ENCODE results near the gene PDE4A.

Gene PDE4A

DNA sequence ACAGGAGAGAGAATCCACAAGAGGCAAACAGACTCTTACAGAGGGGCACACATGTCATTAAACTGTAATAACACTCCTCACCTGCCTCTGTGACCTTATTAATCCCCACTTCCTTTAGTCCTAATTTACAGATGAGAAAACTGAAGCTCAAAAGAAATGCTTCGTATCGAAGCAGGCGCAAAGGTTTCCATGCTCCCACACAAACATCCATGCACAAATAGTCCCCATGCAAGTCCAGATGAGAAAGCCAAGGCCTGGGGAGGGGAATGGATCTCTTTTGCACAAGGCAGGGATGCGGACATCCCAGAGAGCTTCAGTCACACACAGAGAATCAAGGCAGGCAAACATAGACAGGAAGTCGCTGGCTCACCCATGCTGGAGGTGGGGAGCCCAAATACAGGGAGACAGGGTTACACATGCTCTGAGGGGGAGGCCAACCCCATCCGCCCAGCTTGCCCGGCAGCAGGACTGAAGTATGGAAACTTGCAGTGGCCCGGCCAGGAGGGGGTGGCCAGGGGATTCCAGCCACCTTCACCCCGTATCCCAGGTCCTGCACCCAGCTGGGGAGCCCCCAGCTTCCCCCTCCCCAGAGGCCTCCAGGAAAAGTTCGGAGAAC, 96.4 kb downstream of the PDE4A start:
- H3K27me3 Mint-ChIP-seq = peaks cover 8% of the 10 kb centered on the region
- H3K4me3 Mint-ChIP-seq = peak overlapping the region; percentile 77
- DNase-seq (ENCODE audit: low spot score in 2 of 2) = peak in 1 of 2 donors; percentile 41
- peak overlapping the region; percentile 87 for H3K27ac Mint-ChIP-seq (ENCODE audit: low read depth)
- H3K9me3 Mint-ChIP-seq = no peaks in the 10 kb centered on the region
- peaks cover 61% of the 10 kb centered on the region for H3K4me1 Mint-ChIP-seq
- peaks cover 55% of the 10 kb centered on the region for H3K36me3 Mint-ChIP-seq (ENCODE audit: insufficient read depth)
- ATAC-seq (replicated peaks; ENCODE audit: extremely low read depth, poor library complexity, severe bottlenecking) = peak; percentile 33

DNA sequence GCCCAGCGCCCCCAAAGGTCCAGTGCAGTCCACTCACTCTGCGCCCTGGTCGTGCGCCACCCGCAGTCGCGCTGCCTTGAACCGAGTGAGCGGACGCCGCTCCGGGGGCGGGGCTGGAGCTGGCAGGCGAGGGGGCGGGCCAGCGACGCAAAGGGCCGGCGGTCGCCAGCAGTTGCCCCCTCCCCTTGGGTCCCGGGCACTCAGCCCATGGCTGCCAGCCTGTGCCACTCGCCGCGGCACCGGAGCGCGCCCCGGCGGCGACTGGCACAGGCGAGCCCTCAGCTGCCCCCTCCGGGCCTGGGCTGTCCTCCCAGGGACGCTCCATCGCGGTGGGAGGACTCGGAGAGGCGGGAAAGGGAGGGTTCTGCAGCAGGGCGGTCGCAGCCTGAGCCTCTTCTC, 97.0 kb downstream of the PDE4A start, which contains the start of gene S1PR5:
Gene S1PR5 (minus strand): TSS at position 87 of the 399 bp plus-strand sequence. CDS start 2,436 bp downstream, outside the sequence.
- DNase-seq (ENCODE audit: low spot score in 2 of 2) = no peak
- H3K9me3 Mint-ChIP-seq = no peaks in the 10 kb centered on the region
- ATAC-seq (replicated peaks; ENCODE audit: extremely low read depth, poor library complexity, severe bottlenecking) = peak; percentile 4
- peak within 1 kb of the TSS; percentile 77 for H3K4me3 Mint-ChIP-seq
- H3K4me1 Mint-ChIP-seq = peaks cover 65% of the 10 kb centered on the region
- H3K36me3 Mint-ChIP-seq (ENCODE audit: insufficient read depth) = peaks cover 52% of the 10 kb centered on the region
- H3K27me3 Mint-ChIP-seq = peaks cover 8% of the 10 kb centered on the region
- peak within 1 kb of the TSS; percentile 89 for H3K27ac Mint-ChIP-seq (ENCODE audit: low read depth)

- ATAC-seq (replicated peaks; ENCODE audit: extremely low read depth, poor library complexity, severe bottlenecking) = peak; percentile 35
- DNase-seq (ENCODE audit: low spot score in 2 of 2) = peak in 1 of 2 donors; percentile 53
- peaks cover 47% of the 10 kb centered on the region for H3K36me3 Mint-ChIP-seq (ENCODE audit: insufficient read depth)
- peak overlapping the region; percentile 89 for H3K27ac Mint-ChIP-seq (ENCODE audit: low read depth)
- peaks cover 8% of the 10 kb centered on the region for H3K27me3 Mint-ChIP-seq
- H3K4me3 Mint-ChIP-seq = peak overlapping the region; percentile 77
- H3K4me1 Mint-ChIP-seq = peaks cover 65% of the 10 kb centered on the region
- no peaks in the 10 kb centered on the region for H3K9me3 Mint-ChIP-seq
Observed at GRCh38 chr19:10517760-10518443, 97.6 kb downstream of the PDE4A start.

- Mint-ChIP-seq H3K27me3 (no peaks in the 10 kb centered on the region), H3K27ac (ENCODE audit: low read depth) (peak overlapping the region; percentile 89), H3K4me1 (peaks cover 57% of the 10 kb centered on the region), H3K9me3 (no peaks in the 10 kb centered on the region), H3K4me3 (peak overlapping the region; percentile 77), H3K36me3 (ENCODE audit: insufficient read depth) (peaks cover 43% of the 10 kb centered on the region)
- DNase-seq (ENCODE audit: low spot score in 2 of 2) (peak in 1 of 2 donors; percentile 43), ATAC-seq (replicated peaks; ENCODE audit: extremely low read depth, poor library complexity, severe bottlenecking) (no peak)
Observed at GRCh38 chr19:10518444-10519361, 98.4 kb downstream of the PDE4A start.
